SK-MEL-5 (cell line): ENCODE data around the gene ZBTB20. TPM values are rescaled to one million over a fixed set of nuclear protein-coding genes. Genes with fewer than 3 reads are reported as not detected.

Experiments
- DNase-seq: peaks from one replicate; pipeline ENCODE4 v3.0.0-alpha.2; 2016; ENCODE audit warnings: low read depth, low spot score
- in situ Hi-C: cut with HindIII; loops from 2 replicates; pipeline ENCODE4 v1.10.0; 2016; ENCODE audit warnings: low sequenced_read_pairs, high pct_unique_total_duplicates, low pct_unique_long_range_greater_than_20kb
- total RNA-seq: library from RNA; depleted of rRNA; stranded (reverse); fragments of >200 nt; shearing (Covaris generic); gene quantifications from 2 replicates; pipeline ENCODE4 v1.2.3, GENCODE V29; 2014

Gene ZBTB20
- total RNA-seq, 1 experiment from 2014 or later: 2.9 TPM

DNA sequence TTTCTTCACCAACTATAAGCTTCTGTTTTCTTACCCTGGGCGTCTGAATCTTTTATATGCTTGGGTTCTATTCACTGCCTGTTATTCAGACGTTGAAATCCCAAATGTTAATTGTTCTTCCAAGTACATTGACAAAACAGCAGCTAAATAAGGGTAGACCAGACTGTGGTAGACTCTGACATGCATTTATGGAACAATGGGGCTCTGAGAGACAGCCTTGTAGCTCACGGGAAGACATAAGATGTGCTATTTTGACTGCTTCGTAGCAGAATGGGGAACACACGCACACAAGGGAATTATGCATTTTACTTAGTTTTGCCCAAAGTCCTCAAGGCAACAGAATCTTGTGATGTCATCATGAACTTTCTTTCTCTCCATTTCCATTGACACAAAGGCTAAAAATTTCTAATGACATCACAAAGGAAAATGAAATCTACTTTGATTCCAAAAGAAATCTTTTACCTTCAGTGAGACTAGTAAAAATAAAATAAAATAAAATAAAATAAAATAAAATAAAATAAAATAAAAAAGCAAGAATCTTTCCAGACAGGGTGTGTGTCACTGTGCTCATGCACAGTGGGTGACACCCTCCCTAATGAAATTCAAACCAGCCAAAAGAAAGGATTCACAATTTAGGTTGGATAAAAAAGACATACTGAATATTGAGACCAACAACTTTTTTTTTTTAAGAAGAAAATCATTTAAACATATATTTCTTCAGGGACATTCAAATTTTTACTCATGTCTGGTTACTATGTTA, 346.6 kb downstream of the ZBTB20 start:
- in situ Hi-C loops: no loop called here
- peak; percentile 22 for DNase-seq

DNA sequence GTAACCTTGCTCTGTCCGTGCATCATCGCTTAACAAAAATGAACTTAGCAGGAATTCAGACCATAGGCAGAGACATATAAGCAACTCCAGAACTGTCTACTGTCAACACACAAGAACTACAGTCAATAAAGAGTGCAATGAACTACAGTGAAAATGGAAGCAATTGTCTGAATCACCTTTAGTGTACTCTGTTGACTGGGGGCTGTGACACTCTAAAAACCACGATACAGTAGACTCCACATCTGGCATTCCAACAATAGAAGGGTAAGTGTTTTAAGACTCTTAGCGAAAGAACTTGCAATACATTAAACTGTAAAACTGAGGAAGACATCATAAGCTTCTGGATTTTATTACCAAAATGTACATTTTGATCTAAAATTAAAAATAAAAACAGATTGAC, 347.3 kb downstream of the ZBTB20 start:
- DNase-seq: no peak
- in situ Hi-C loops: no loop called here

- DNase-seq: no peak
- in situ Hi-C loops: no loop called here
Observed at GRCh38 chr3:114796796-114797195, 350.3 kb downstream of the ZBTB20 start.

DNA sequence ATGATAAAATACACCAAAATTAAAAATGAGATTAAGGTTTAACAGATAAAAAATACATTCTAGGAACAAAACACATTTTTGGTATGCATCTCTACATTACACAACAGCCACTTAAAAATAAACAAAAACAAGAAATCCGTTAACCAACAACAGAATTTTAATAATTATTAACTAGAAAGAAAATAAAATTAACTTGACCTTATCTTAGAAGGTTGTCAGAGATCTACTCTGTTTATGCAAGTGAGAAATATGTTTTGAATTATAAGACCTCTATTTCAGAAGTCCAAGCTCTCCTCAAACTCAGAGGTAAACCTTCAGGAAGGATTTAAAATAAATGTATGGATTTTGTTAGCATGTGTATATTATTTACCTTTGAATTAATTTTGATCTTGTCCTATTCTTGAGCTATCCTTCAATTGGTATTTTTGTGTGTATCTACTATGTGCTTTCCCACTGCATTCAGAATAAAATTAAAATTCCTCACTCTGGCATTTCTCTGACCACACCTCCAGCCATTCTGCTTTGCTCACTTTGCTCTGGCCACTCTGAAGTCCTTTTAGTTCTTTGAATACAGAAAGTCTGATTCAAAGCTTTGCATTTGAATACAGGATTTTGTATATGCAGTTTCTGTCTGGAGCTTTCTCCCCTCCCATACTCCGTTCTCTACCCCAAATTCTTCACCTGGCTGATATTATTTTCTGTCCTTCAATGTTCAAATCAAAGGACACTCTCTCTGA, 352.0 kb downstream of the ZBTB20 start:
- DNase-seq: no peak
- in situ Hi-C loops: no loop called here

DNA sequence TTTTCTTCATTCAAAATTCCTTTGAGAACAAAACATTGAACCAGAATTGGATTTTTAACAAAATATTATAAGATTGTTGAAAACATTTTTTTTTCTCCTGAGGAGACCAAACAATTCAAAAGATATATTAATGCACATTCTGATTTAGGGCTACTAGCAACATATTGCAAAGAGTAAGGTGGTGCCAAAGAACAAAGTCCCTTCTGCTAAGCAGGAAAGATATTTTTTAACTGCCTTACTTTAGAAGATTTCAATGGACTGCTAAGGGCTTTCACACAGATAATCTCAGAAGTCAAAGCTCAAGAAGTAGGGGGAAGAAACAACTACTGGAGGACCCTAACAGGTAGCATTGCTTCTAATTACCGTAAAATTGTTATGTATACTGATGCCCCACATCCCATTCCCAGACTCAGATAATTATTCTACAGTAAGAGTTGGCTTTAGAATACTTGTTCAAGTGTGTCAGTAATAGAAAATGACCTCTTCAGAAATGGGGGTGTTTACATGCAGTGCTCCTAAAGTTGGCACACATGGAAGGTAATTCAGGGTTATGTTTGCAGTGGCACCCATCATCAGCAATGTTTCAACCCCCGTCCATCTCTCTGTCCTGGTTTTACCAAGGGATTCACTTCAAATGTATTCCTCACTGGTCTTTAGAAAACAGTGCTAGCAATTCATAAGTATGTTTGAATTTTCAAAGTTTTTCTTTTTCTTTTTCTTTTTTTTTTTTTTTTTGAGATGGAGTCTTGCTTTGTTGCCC, 354.7 kb downstream of the ZBTB20 start:
- no peak for DNase-seq
- in situ Hi-C loops: no loop called here

- in situ Hi-C loops: no loop called here
- DNase-seq: no peak
Observed at GRCh38 chr3:114790752-114791151, 356.3 kb downstream of the ZBTB20 start.

DNA sequence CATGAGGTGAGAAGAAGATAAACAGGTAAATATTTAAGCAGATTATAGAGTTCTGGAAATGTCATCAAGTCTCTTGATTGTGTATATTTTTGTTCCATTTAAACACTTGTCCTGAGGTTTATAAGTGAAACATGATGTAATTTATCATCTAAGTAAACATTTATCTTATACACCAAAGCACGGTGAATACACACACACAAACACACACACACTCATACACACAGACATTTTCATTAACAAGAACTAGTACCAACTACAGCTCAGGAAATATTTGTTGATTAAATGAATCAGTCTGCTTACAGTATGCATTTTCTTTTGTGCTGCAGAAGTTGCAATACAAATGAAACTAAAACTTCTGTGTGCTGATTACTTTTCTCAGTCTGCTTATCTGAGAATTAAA, 357.3 kb downstream of the ZBTB20 start:
- in situ Hi-C loops: no loop called here
- DNase-seq: no peak

- in situ Hi-C loops: no loop called here
- DNase-seq: no peak
Observed at GRCh38 chr3:114775395-114775794, 371.7 kb downstream of the ZBTB20 start.

DNA sequence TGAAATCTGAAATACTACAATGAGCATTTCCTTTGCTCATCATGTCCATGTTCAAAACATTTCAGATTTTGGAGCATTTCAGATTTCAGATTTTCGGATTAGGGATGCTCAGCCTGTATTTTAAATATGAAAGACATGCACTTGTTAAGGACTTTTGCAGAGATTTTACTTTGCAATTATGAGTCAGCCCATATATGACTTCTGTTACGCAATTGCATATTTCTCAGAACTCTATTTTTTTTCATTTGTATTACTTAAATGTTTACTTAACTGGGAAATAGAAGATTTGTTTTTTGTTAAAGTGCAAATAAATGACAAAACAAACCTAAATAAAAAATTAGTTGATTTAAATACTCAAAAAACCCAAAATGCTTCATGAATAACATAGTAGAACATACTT, 376.2 kb downstream of the ZBTB20 start:
- in situ Hi-C loops: no loop called here
- DNase-seq: no peak

GRCh38 chr3:114764056-114764492, 383.0 kb downstream of the ZBTB20 start:
- no peak for DNase-seq
- in situ Hi-C loops: no loop called here

GRCh38 chr3:114762144-114762543, 384.9 kb downstream of the ZBTB20 start:
- in situ Hi-C loops: no loop called here
- DNase-seq: no peak

DNA sequence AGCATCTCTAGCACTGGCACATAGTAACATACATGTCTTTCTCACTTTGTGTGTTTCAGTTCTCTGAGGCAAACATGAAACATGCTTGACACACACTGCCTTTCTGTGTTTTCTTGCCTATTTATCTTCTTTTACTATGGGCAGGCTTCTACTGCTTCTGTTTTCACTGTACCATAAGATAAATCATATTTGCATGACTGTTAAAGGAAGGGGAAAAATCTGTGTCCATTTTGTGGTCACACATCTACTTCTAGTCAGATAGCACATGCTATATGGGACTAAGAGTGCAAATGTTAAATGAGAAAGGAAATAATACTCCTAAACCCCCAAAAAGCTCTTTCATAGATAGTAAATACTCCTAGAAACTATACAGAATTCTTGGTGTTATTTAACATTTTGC, 386.4 kb downstream of the ZBTB20 start:
- in situ Hi-C loops: no loop called here
- no peak for DNase-seq

DNA sequence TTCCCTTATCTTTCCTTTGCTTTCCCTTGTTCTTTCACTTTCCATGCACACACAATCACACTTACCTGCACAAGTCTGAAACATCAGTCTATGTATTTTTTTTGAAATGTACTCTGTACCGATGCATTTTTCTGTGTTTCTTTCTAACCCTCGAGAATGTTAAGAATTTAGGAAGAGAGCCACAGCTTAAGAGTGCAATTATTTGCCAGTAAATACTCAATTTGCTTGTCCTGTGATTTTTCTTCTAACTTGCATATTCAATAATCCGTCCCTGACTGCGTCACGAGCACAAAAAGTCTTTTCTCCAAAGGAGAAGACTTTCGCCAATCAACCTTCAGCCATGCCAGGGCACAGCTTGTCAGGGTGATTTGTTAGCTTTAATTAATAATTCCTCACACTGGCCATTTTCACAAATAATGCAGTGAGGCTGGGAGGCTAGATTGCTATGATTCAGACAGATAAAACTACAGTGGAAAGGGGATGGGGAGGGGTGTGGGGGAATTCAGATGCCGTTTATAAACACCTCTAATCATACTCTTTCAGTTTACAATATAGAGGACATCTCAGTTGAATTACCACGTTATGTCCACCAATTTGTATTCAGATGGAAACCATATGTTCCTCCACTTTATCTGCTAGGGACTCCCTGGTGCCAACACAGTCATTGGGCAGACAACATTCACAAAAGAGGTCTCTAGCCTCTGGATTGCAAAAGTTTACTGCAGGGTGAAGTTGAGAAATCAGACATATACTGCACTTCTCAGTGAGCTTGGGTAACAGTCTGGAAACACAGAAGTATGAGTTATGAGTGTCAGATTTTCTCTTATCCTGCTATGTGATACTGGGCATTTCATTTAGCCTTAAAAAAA, 388.0 kb downstream of the ZBTB20 start:
- in situ Hi-C loops: no loop called here
- no peak for DNase-seq

- in situ Hi-C loops: no loop called here
- no peak for DNase-seq
Observed at GRCh38 chr3:114756506-114757279, 390.4 kb downstream of the ZBTB20 start.

DNA sequence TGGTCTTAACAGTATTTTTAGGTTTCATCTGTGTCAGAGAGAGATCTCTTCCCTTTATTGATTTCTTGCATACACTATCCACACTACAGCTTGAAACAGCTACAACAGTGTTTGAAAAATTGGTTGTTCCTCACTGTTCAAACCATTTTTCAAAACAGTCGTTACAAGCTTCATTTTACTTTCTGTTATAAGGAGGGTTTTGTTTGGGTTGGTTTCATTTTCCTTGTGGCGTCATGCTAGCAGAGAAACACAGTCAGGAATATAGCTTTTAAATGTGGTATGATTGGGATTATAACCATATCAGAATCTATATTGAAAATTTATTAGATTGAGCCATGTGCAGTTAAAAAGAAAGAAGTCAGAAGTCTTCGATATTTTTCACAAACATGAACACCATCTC, 400.6 kb downstream of the ZBTB20 start:
- DNase-seq: no peak
- in situ Hi-C loops: no loop called here

- DNase-seq: no peak
Observed at GRCh38 chr3:114745322-114746240, 401.5 kb downstream of the ZBTB20 start.

More at GRCh38 chr3:114745322-114746240, 401.5 kb downstream of the ZBTB20 start:
- in situ Hi-C loops: no loop called here
